ENCODE measurements around the gene ZNF320.
"Not testable (repeated sequence)": the region's sequence is repeated elsewhere in the genome, so short reads cannot be mapped to it uniquely, and the experiment has no call there.

- TF ChIP-seq EZH2 (IDR thresholded peaks at IDR 0.05; ENCODE audit: borderline replicate concordance, low read length), result not testable (repeated sequence)
- TF ChIP-seq, protein P1, sequence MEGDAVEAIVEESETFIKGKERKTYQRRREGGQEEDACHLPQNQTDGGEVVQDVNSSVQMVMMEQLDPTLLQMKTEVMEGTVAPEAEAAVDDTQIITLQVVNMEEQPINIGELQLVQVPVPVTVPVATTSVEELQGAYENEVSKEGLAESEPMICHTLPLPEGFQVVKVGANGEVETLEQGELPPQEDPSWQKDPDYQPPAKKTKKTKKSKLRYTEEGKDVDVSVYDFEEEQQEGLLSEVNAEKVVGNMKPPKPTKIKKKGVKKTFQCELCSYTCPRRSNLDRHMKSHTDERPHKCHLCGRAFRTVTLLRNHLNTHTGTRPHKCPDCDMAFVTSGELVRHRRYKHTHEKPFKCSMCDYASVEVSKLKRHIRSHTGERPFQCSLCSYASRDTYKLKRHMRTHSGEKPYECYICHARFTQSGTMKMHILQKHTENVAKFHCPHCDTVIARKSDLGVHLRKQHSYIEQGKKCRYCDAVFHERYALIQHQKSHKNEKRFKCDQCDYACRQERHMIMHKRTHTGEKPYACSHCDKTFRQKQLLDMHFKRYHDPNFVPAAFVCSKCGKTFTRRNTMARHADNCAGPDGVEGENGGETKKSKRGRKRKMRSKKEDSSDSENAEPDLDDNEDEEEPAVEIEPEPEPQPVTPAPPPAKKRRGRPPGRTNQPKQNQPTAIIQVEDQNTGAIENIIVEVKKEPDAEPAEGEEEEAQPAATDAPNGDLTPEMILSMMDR (IDR thresholded peaks at IDR 0.05; ENCODE audit: low read length), result not testable (repeated sequence)
These were observed 47.5 kb upstream of the ZNF320 start for GRCh38 chr19:52944703-52945493.
